Renal cortex interstitium (tissue), 11 donors: ENCODE results near the gene ABCA9. TPM values are rescaled to one million over a fixed set of nuclear protein-coding genes. Genes with fewer than 3 reads are reported as not detected.
"Not testable (repeated sequence)": the region's sequence is repeated elsewhere in the genome, so short reads cannot be mapped to it uniquely, and the experiment has no call there.

ENCODE experiments used
- DNase-seq, 11 donors: peaks; one replicate each; pipeline ENCODE4 v3.0.0-alpha.2; 2013; ENCODE audit warnings: low read depth in 9 of 11, low spot score in 4 of 11; ENCODE audit errors: extremely low read depth in 1 of 11
- polyA plus RNA-seq, 3 donors: library from polyadenylated mRNA; unstranded; fragments of 120-200 nt; gene quantifications; one replicate each; pipeline ENCODE4 v1.2.1, GENCODE V29; 2013; ENCODE audit not compliant: insufficient read length in 3 of 3

ABCA9 gene
- polyA plus RNA-seq, 3 donors = 2.2 to 4.3 (median 2.2) TPM

- DNase-seq = peak in 2 of 11 donors; percentile 24 to 51
These were observed 13.1 kb downstream of the ABCA9 start for GRCh38 chr17:69047368-69048263.

GRCh38 chr17:69046121-69046807 is 14.5 kb downstream of the ABCA9 start:
- no peak for DNase-seq

- DNase-seq = no peak
These were observed 15.1 kb downstream of the ABCA9 start for GRCh38 chr17:69045646-69046045.

- DNase-seq = no peak
These were observed 16.4 kb downstream of the ABCA9 start for GRCh38 chr17:69044371-69044770.

GRCh38 chr17:69043098-69043734 is 17.5 kb downstream of the ABCA9 start:
- DNase-seq = no peak

GRCh38 chr17:69042308-69042707 is 18.4 kb downstream of the ABCA9 start:
- DNase-seq = no peak

- no peak for DNase-seq
These were observed 28.9 kb downstream of the ABCA9 start for GRCh38 chr17:69031839-69032238.

- DNase-seq = no peak
These were observed 30.6 kb downstream of the ABCA9 start for GRCh38 chr17:69030169-69030568.

- DNase-seq = no peak
These were observed 42.0 kb downstream of the ABCA9 start for GRCh38 chr17:69018687-69019086.

- DNase-seq = no peak
These were observed 42.6 kb downstream of the ABCA9 start for GRCh38 chr17:69018022-69018615.

- no peak for DNase-seq
These were observed 45.1 kb downstream of the ABCA9 start for GRCh38 chr17:69015631-69016030.

GRCh38 chr17:69012895-69013805 is 47.6 kb downstream of the ABCA9 start:
- DNase-seq = no peak

GRCh38 chr17:69009930-69010329 is 50.8 kb downstream of the ABCA9 start:
- DNase-seq = no peak

- not testable (repeated sequence) for DNase-seq
These were observed 56.0 kb downstream of the ABCA9 start for GRCh38 chr17:69004759-69005158.

- not testable (repeated sequence) for DNase-seq
These were observed 61.0 kb downstream of the ABCA9 start for GRCh38 chr17:68999743-69000142.

- no peak for DNase-seq
These were observed 67.6 kb downstream of the ABCA9 start for GRCh38 chr17:68993112-68993511.

GRCh38 chr17:68987966-68988365 is 72.8 kb downstream of the ABCA9 start:
- DNase-seq = no peak

GRCh38 chr17:68981288-68981687 is 79.4 kb downstream of the ABCA9 start:
- DNase-seq = peak; percentile 24 to 55 (median 38)
